HepG2 (cell line): ENCODE data around the gene SRSF6. TPM values are rescaled to one million over a fixed set of nuclear protein-coding genes. Genes with fewer than 3 reads are reported as not detected.

Experiments
- FOXJ3 ChIP-seq: sonication (generic); formaldehyde crosslinking; IDR thresholded peaks from 2 replicates; pipeline ENCODE4 v1.4.0; 2020; ENCODE audit warnings: missing genetic modification reagents, mild to moderate bottlenecking, borderline replicate concordance
- GABPB1 ChIP-seq: IDR thresholded peaks from 2 replicates; pipeline ENCODE4 v1.6.1; 2016; ENCODE audit warnings: mild to moderate bottlenecking, missing genetic modification reagents, moderate library complexity, missing compliant biosample characterization
- GMEB1 ChIP-seq: sonication (generic); formaldehyde crosslinking; IDR thresholded peaks from 2 replicates; pipeline ENCODE4 v1.5.1; 2020; ENCODE audit warnings: missing genetic modification reagents, mild to moderate bottlenecking, borderline replicate concordance
- KLF11 ChIP-seq: IDR thresholded peaks from 2 replicates; pipeline ENCODE4 v1.6.1; 2016; ENCODE audit warnings: missing compliant biosample characterization
- KLF9 ChIP-seq: IDR thresholded peaks from 2 replicates; pipeline ENCODE4 v1.6.1; 2016; ENCODE audit warnings: low read depth
- KMT2B ChIP-seq: IDR thresholded peaks from 2 replicates; pipeline ENCODE4 v1.6.1; 2016; ENCODE audit warnings: missing genetic modification reagents, missing compliant biosample characterization
- MAFF ChIP-seq: IDR thresholded peaks from 2 replicates; pipeline ENCODE4 v1.6.1; 2011; ENCODE audit warnings: low read depth, low read length, improper control_type of control experiment
- NCOA2 ChIP-seq: sonication (generic); formaldehyde crosslinking; IDR thresholded peaks from 2 replicates; pipeline ENCODE4 v1.8.0; 2022; ENCODE audit warnings: inconsistent platforms
- NONO ChIP-seq, 2 experiments: fragments of 450-650 bp in 1 of 2; sonication (generic) in 1 of 2; formaldehyde crosslinking in 1 of 2; IDR thresholded peaks in 1 of 2; conservative IDR thresholded peaks in 1 of 2; 2 replicates each; pipeline versions ENCODE4 v1.6.1 to v1.8.0; 2017 to 2022; ENCODE audit warnings: mild to moderate bottlenecking in 1 of 2, missing genetic modification reagents in 1 of 2, moderate library complexity in 1 of 2
- NR2C2 ChIP-seq: sonication (generic); formaldehyde crosslinking; IDR thresholded peaks from 2 replicates; pipeline ENCODE4 v1.4.0; 2020; ENCODE audit warnings: missing genetic modification reagents, mild to moderate bottlenecking, moderate library complexity, borderline replicate concordance
- POLR2AphosphoS5 ChIP-seq: IDR thresholded peaks from 2 replicates; pipeline ENCODE4 v1.6.1; 2012; ENCODE audit warnings: low read depth, low read length
- PRMT3 ChIP-seq: sonication (generic); formaldehyde crosslinking; IDR thresholded peaks from 2 replicates; pipeline ENCODE4 v1.8.1; 2022; ENCODE audit warnings: low read depth, mild to moderate bottlenecking, moderate library complexity, missing genetic modification reagents, borderline replicate concordance
- REL ChIP-seq: sonication (generic); formaldehyde crosslinking; conservative IDR thresholded peaks from 2 replicates; pipeline ENCODE4 v1.8.0; 2022; ENCODE audit warnings: mild to moderate bottlenecking, missing genetic modification reagents, moderate library complexity
- RNF2 ChIP-seq: fragments of 450-650 bp; conservative IDR thresholded peaks from 2 replicates; pipeline ENCODE4 v1.6.1; 2016; ENCODE audit warnings: low read depth
- SALL2 ChIP-seq: sonication (generic); formaldehyde crosslinking; IDR thresholded peaks from 2 replicates; pipeline ENCODE4 v1.8.1; 2023; ENCODE audit warnings: mild to moderate bottlenecking, missing genetic modification reagents, inconsistent platforms
- SCMH1 ChIP-seq: sonication (generic); formaldehyde crosslinking; IDR thresholded peaks from 2 replicates; pipeline ENCODE4 v1.9.0; 2021; ENCODE audit warnings: missing genetic modification reagents, mild to moderate bottlenecking, borderline replicate concordance
- SIN3A ChIP-seq: IDR thresholded peaks from 2 replicates; pipeline ENCODE4 v1.6.1; 2011; ENCODE audit warnings: low read depth, mild to moderate bottlenecking, control low read depth, low read length, borderline replicate concordance
- SYNCRIP ChIP-seq: fragments of 200-400 bp; formaldehyde crosslinking; IDR thresholded peaks from 2 replicates; pipeline ENCODE4 v1.6.1; 2018; ENCODE audit warnings: mild to moderate bottlenecking, low read depth, low read length; ENCODE audit not compliant: insufficient read depth
- TAF15 ChIP-seq: fragments of 200-400 bp; formaldehyde crosslinking; IDR thresholded peaks from one replicate; pipeline ENCODE4 v1.6.1; 2018; ENCODE audit warnings: mild to moderate bottlenecking, low read depth, low read length; ENCODE audit not compliant: poor library complexity, severe bottlenecking
- TEF ChIP-seq: sonication (generic); formaldehyde crosslinking; IDR thresholded peaks from 2 replicates; pipeline ENCODE4 v1.5.0; 2020; ENCODE audit warnings: missing genetic modification reagents
- ZBTB46 ChIP-seq: sonication (generic); formaldehyde crosslinking; IDR thresholded peaks from 2 replicates; pipeline ENCODE4 v1.4.0; 2020; ENCODE audit warnings: mild to moderate bottlenecking, missing genetic modification reagents, borderline replicate concordance
- ZMYM2 ChIP-seq: sonication (generic); formaldehyde crosslinking; IDR thresholded peaks from 2 replicates; pipeline ENCODE4 v1.8.0; 2022; ENCODE audit warnings: mild to moderate bottlenecking, missing genetic modification reagents
- ZMYM3 ChIP-seq: sonication (generic); formaldehyde crosslinking; IDR thresholded peaks from 2 replicates; pipeline ENCODE4 v1.5.1; 2020; ENCODE audit warnings: mild to moderate bottlenecking, missing genetic modification reagents
- ZNF224 ChIP-seq: sonication (generic); formaldehyde crosslinking; IDR thresholded peaks from 2 replicates; pipeline ENCODE4 v1.5.0; 2020; ENCODE audit warnings: mild to moderate bottlenecking, missing genetic modification reagents
- ZNF75D ChIP-seq: sonication (generic); formaldehyde crosslinking; IDR thresholded peaks from 2 replicates; pipeline ENCODE4 v1.8.1; 2023; ENCODE audit warnings: missing genetic modification reagents, mild to moderate bottlenecking, borderline replicate concordance
- ZNF782 ChIP-seq: sonication (generic); formaldehyde crosslinking; IDR thresholded peaks from 2 replicates; pipeline ENCODE4 v1.4.0; 2020; ENCODE audit warnings: missing genetic modification reagents, mild to moderate bottlenecking, borderline replicate concordance
- polyA plus RNA-seq, 8 experiments: library from polyadenylated mRNA; depleted of rRNA in 3 of 8; stranded (reverse) in 7 of 8; unstranded in 1 of 8; fragments of >200 nt; fragmentation: Illumina TruSeq in 4 of 8; extraction: Trizol in 4 of 8; gene quantifications; 2 replicates each; pipeline versions ENCODE4 v1.2.1 to v1.2.3, GENCODE V29; 2011 to 2016; ENCODE audit warnings: low read depth in 4 of 8, missing spikeins in 1 of 8, mixed read lengths in 1 of 8; ENCODE audit not compliant: insufficient read depth in 1 of 8
- total RNA-seq, 5 experiments: library from RNA; depleted of rRNA; stranded (reverse); fragments of >200 nt; fragmentation: Illumina TruSeq; extraction: Trizol; gene quantifications; 2 replicates each; pipeline ENCODE4 v1.2.3, GENCODE V29; 2016; ENCODE audit warnings: low read depth in 1 of 5

SRSF6 gene
- total and polyA plus RNA-seq, 2 of the 13 experiments (the other 11 are each of a cell fraction or from before 2014, with no cell fraction given): 156 to 194 TPM

- TF ChIP-seq NR2C2 (CRISPR knock-in tag): peak; percentile 60
- peak; percentile 65 for TF ChIP-seq POLR2AphosphoS5
- no peak; the same call in none of the 2 replicates for TF ChIP-seq SALL2 (CRISPR knock-in tag)
- no peak; the same call in none of the 2 replicates for TF ChIP-seq KMT2B
- no peak for TF ChIP-seq MAFF
- TF ChIP-seq GMEB1 (CRISPR knock-in tag): peak; percentile 73
- peak; percentile 66; the same call in 1 of the 2 replicates for TF ChIP-seq REL
- 0 out of 2 replicates have a peak, but pooled peaks have one; percentile 87 for TF ChIP-seq ZNF782 (CRISPR knock-in tag)
- TF ChIP-seq FOXJ3 (CRISPR knock-in tag): no peak
- TF ChIP-seq ZNF224 (CRISPR knock-in tag): no peak
- 0 out of 2 replicates have a peak, but pooled peaks have one; percentile 14 for TF ChIP-seq KLF9 (CRISPR knock-in tag)
- TF ChIP-seq ZBTB46 (CRISPR knock-in tag): peak; percentile 98
- no peak for TF ChIP-seq SYNCRIP
- peak; percentile 7; the same call in 1 of the 2 replicates for TF ChIP-seq ZMYM3 (CRISPR knock-in tag)
- TF ChIP-seq TEF (CRISPR knock-in tag): no peak
- TF ChIP-seq SCMH1: no peak
- peak; percentile 66 for TF ChIP-seq GABPB1
- no peak for TF ChIP-seq TAF15
- no peak for TF ChIP-seq ZNF75D (CRISPR knock-in tag)
- 0 out of 2 replicates have a peak, but pooled peaks have one; percentile 13 for TF ChIP-seq KLF11 (CRISPR knock-in tag)
- TF ChIP-seq PRMT3: no peak
- no peak for TF ChIP-seq NONO (IDR thresholded peaks at IDR 0.05)
- TF ChIP-seq NONO (CRISPR knock-in tag; conservative IDR thresholded peaks at IDR 0.05): peak; percentile 88
- TF ChIP-seq RNF2: peak; percentile 75; the same call in 1 of the 2 replicates
- TF ChIP-seq ZMYM2 (CRISPR knock-in tag): no peak
- 0 out of 2 replicates have a peak, but pooled peaks have one; percentile 32 for TF ChIP-seq NCOA2 (CRISPR knock-in tag)
- TF ChIP-seq SIN3A: no peak
Measured at GRCh38 chr20:43507150-43508080, 49.7 kb downstream of the SRSF6 start, which contains the start of gene L3MBTL1 (continued).
